ENCODE measurements around the gene THPO. TPM values are rescaled to one million over a fixed set of nuclear protein-coding genes. Genes with fewer than 3 reads are reported as not detected.

Gene THPO
- total RNA-seq, 1 donor from 2014 or later: 0.56 TPM

GRCh38 chr3:184388164-184388935, 10.3 kb upstream of the THPO start:
- Mint-ChIP-seq H3K27ac (no peak overlapping the region), H3K36me3 (no peaks in the 10 kb centered on the region)

GRCh38 chr3:184387174-184387714, 9.2 kb upstream of the THPO start:
- H3K27me3 Mint-ChIP-seq (ENCODE audit: low read depth): peaks cover 10% of the 10 kb centered on the region
- no peak overlapping the region for H3K4me3 Mint-ChIP-seq
- H3K36me3 Mint-ChIP-seq: no peaks in the 10 kb centered on the region
- no peak for TF ChIP-seq CTCF (IDR thresholded peaks at IDR 0.05; ENCODE audit: unreplicated experiment)
- DNase-seq (ENCODE audit: low spot score in 2 of 2, unreplicated experiment in 2 of 2): no peak
- H3K27ac Mint-ChIP-seq: no peak overlapping the region
- no peaks in the 10 kb centered on the region for H3K9me3 Mint-ChIP-seq
- H3K4me1 Mint-ChIP-seq: no peaks in the 10 kb centered on the region

More at GRCh38 chr3:184388164-184388935, 10.3 kb upstream of the THPO start:
- no peaks in the 10 kb centered on the region for H3K4me1 Mint-ChIP-seq
- H3K4me3 Mint-ChIP-seq: no peak overlapping the region
- H3K27me3 Mint-ChIP-seq (ENCODE audit: low read depth): peaks cover 3% of the 10 kb centered on the region
- TF ChIP-seq CTCF (IDR thresholded peaks at IDR 0.05; ENCODE audit: unreplicated experiment): no peak
- no peaks in the 10 kb centered on the region for H3K9me3 Mint-ChIP-seq
- DNase-seq (ENCODE audit: low spot score in 2 of 2, unreplicated experiment in 2 of 2): no peak

- no peaks in the 10 kb centered on the region for H3K4me1 Mint-ChIP-seq
- H3K9me3 Mint-ChIP-seq: no peaks in the 10 kb centered on the region
- H3K27me3 Mint-ChIP-seq (ENCODE audit: low read depth): peaks cover 21% of the 10 kb centered on the region
- no peaks in the 10 kb centered on the region for H3K36me3 Mint-ChIP-seq
- DNase-seq (ENCODE audit: low spot score in 2 of 2, unreplicated experiment in 2 of 2): no peak
- H3K4me3 Mint-ChIP-seq: no peak overlapping the region
- H3K27ac Mint-ChIP-seq: no peak overlapping the region
- no peak for TF ChIP-seq CTCF (IDR thresholded peaks at IDR 0.05; ENCODE audit: unreplicated experiment)
These were observed 8.2 kb upstream of the THPO start for GRCh38 chr3:184386047-184386806.

- Mint-ChIP-seq H3K27ac (no peak overlapping the region), H3K4me3 (no peak overlapping the region), H3K9me3 (no peaks in the 10 kb centered on the region), H3K27me3 (ENCODE audit: low read depth) (peaks cover 26% of the 10 kb centered on the region), H3K4me1 (peaks cover 2% of the 10 kb centered on the region), H3K36me3 (no peaks in the 10 kb centered on the region)
- DNase-seq (ENCODE audit: low spot score in 2 of 2, unreplicated experiment in 2 of 2): no peak
- no peak for TF ChIP-seq CTCF (IDR thresholded peaks at IDR 0.05; ENCODE audit: unreplicated experiment)
These were observed 6.9 kb upstream of the THPO start for GRCh38 chr3:184384856-184385422.

GRCh38 chr3:184384342-184384741, 6.3 kb upstream of the THPO start:
- Mint-ChIP-seq H3K4me3 (no peak overlapping the region), H3K4me1 (peaks cover 3% of the 10 kb centered on the region), H3K27me3 (ENCODE audit: low read depth) (peaks cover 26% of the 10 kb centered on the region), H3K27ac (no peak overlapping the region), H3K36me3 (no peaks in the 10 kb centered on the region), H3K9me3 (no peaks in the 10 kb centered on the region)
- TF ChIP-seq CTCF (IDR thresholded peaks at IDR 0.05; ENCODE audit: unreplicated experiment): no peak
- DNase-seq (ENCODE audit: low spot score in 2 of 2, unreplicated experiment in 2 of 2): no peak

Data from mesothelial cell of epicardium (in vitro differentiated cells).